Activated T-cell treated with anti-CD3 and anti-CD28 coated beads, Interleukin-2, amount 50 U/mL, for 48 hours (primary cell): ENCODE measurements around the gene ELOVL5.
A peak's percentile ranks its signal among the peaks of the same experiment; 100 is the strongest.

Experiments used
- DNase-seq, 2 experiments: peaks; one replicate each; pipeline ENCODE4 v3.0.0-alpha.2; 2020

Gene ELOVL5

GRCh38 chr6:53268858-53269608 is 79.7 kb downstream of the ELOVL5 start:
- no peak for DNase-seq

GRCh38 chr6:53266553-53267090 is 82.1 kb downstream of the ELOVL5 start:
- DNase-seq = no peak

- DNase-seq = no peak
These were observed 83.7 kb downstream of the ELOVL5 start for GRCh38 chr6:53264915-53265607.

GRCh38 chr6:53264337-53264736 is 84.4 kb downstream of the ELOVL5 start:
- no peak for DNase-seq

- DNase-seq = no peak
These were observed 84.8 kb downstream of the ELOVL5 start for GRCh38 chr6:53263917-53264316.

- no peak for DNase-seq
These were observed 88.7 kb downstream of the ELOVL5 start for GRCh38 chr6:53259860-53260580.

GRCh38 chr6:53258774-53259155 is 90.0 kb downstream of the ELOVL5 start:
- DNase-seq = no peak

- DNase-seq = no peak
These were observed 90.5 kb downstream of the ELOVL5 start for GRCh38 chr6:53258076-53258773.

GRCh38 chr6:53257533-53257932 is 91.2 kb downstream of the ELOVL5 start:
- DNase-seq = no peak

GRCh38 chr6:53257001-53257400 is 91.7 kb downstream of the ELOVL5 start:
- DNase-seq = no peak

GRCh38 chr6:53252177-53252692 is 96.5 kb downstream of the ELOVL5 start:
- no peak for DNase-seq

GRCh38 chr6:53251033-53251672 is 97.6 kb downstream of the ELOVL5 start:
- DNase-seq = no peak

GRCh38 chr6:53250176-53251032 is 98.3 kb downstream of the ELOVL5 start:
- DNase-seq = no peak

- no peak for DNase-seq
These were observed 101.8 kb downstream of the ELOVL5 start for GRCh38 chr6:53246924-53247323.

GRCh38 chr6:53244958-53245357 is 103.8 kb downstream of the ELOVL5 start:
- peak in 1 of 2 experiments; percentile 34 for DNase-seq

- DNase-seq = no peak
These were observed 104.3 kb downstream of the ELOVL5 start for GRCh38 chr6:53244399-53244931.

GRCh38 chr6:53241938-53242337 is 106.8 kb downstream of the ELOVL5 start:
- DNase-seq = no peak

GRCh38 chr6:53240761-53241160 is 108.0 kb downstream of the ELOVL5 start:
- DNase-seq = no peak

GRCh38 chr6:53240139-53240538 is 108.6 kb downstream of the ELOVL5 start:
- no peak for DNase-seq

GRCh38 chr6:53239526-53239925 is 109.2 kb downstream of the ELOVL5 start:
- peak in 1 of 2 experiments; percentile 19 for DNase-seq

- DNase-seq = no peak
These were observed 110.4 kb downstream of the ELOVL5 start for GRCh38 chr6:53238311-53238710.
